NCI-H1694 treated with DMSO at 0.1 percent for 48 hours (cell line): ENCODE data around the gene RECQL5.

Experiments
- DNase-seq: peaks from one replicate; lab custom pipeline; 2025; lab: John Stamatoyannopoulos, UW

The RECQL5 gene

GRCh38 chr17:75666959-75667790, at the start of gene RECQL5, which contains the start of gene SAP30BP:
TSS of gene RECQL5 (minus strand) at chr17:75667154. CDS start at chr17:75666557, 597 bp downstream.
TSS of gene SAP30BP (plus strand) at chr17:75667338. CDS start at chr17:75667373, 35 bp downstream.
- peak; percentile 96 for DNase-seq

- DNase-seq = no peak
These were observed 45.5 kb upstream of the RECQL5 start for GRCh38 chr17:75712446-75712845.

- no peak for DNase-seq
These were observed 40.2 kb upstream of the RECQL5 start for GRCh38 chr17:75707079-75707571.

- DNase-seq = no peak
These were observed 39.2 kb upstream of the RECQL5 start for GRCh38 chr17:75706042-75706728.

GRCh38 chr17:75704963-75705875, 38.3 kb upstream of the RECQL5 start:
- DNase-seq = no peak

- no peak for DNase-seq
These were observed 36.6 kb upstream of the RECQL5 start for GRCh38 chr17:75703591-75703990.

GRCh38 chr17:75703191-75703590, 36.2 kb upstream of the RECQL5 start:
- no peak for DNase-seq

GRCh38 chr17:75701288-75701687, 34.3 kb upstream of the RECQL5 start:
- DNase-seq = no peak

- no peak for DNase-seq
These were observed 31.7 kb upstream of the RECQL5 start for GRCh38 chr17:75698659-75699058.

GRCh38 chr17:75697651-75698291, 30.8 kb upstream of the RECQL5 start:
- no peak for DNase-seq

GRCh38 chr17:75695830-75696271, 28.9 kb upstream of the RECQL5 start:
- DNase-seq = no peak

GRCh38 chr17:75695141-75695829, 28.3 kb upstream of the RECQL5 start:
- DNase-seq = no peak

GRCh38 chr17:75694536-75694935, 27.6 kb upstream of the RECQL5 start:
- no peak for DNase-seq

- DNase-seq = peak; percentile 24
These were observed 26.8 kb upstream of the RECQL5 start for GRCh38 chr17:75693500-75694481.

- no peak for DNase-seq
These were observed 26.0 kb upstream of the RECQL5 start for GRCh38 chr17:75692976-75693375.

- DNase-seq = no peak
These were observed 25.1 kb upstream of the RECQL5 start for GRCh38 chr17:75691801-75692626.

GRCh38 chr17:75691371-75691791, 24.4 kb upstream of the RECQL5 start:
- no peak for DNase-seq

- no peak for DNase-seq
These were observed 22.5 kb upstream of the RECQL5 start for GRCh38 chr17:75689441-75689873.
